ENCODE data around the gene PKP4. TPM values are rescaled to one million over a fixed set of nuclear protein-coding genes. Genes with fewer than 3 reads are reported as not detected.

Gene PKP4
- total RNA-seq: 10 to 100 TPM; 27.5 to 41.3 (median 32.3) TPM
- 10 to 100 TPM; 14.4 to 22.1 (median 16.6) TPM for polyA plus RNA-seq

- DNase-seq: peak; percentile 94
- TF ChIP-seq POLR2AphosphoS5 (IDR thresholded peaks at IDR 0.05) (peak; percentile 38 to 67 (median 52)), CTCF (IDR thresholded peaks at IDR 0.05) (peak in 3 of 4 experiments; percentile 16 to 57 (median 35)), POLR2A (IDR thresholded peaks at IDR 0.05) (no peak)
- WGBS, 2 donors: 0 to 1% methylated on average over 48 of the region's 48 CpGs
- intact Hi-C loops (cut with DNase I): loop anchor here (5.0 kb wide), 1 partner anchor 296 kb away; no protein-coding TSS in a partner anchor
- peak within 1 kb of the TSS; percentile 80 to 97 (median 96) for H3K27ac ChIP-seq
- H3K27me3 ChIP-seq: no peaks in the 10 kb centered on the region
- peaks cover 0 to 14% (median 9%) of the 10 kb centered on the region in 4 donors for H3K4me1 ChIP-seq
- H3K9me3 ChIP-seq: no peaks in the 10 kb centered on the region
- peak within 1 kb of the TSS; percentile 60 to 99 (median 79) for H3K4me3 ChIP-seq
- no peaks in the 10 kb centered on the region for H3K36me3 ChIP-seq
These were observed at the start of gene PKP4, which contains the start of gene CCDC148 for GRCh38 chr2:158456309-158457066. Gene PKP4, plus strand, starts transcription at chr2:158456952. Its CDS starts 76,233 bp downstream, at chr2:158533185. Gene CCDC148, minus strand, starts transcription at chr2:158456753. Its CDS starts 314 bp downstream, at chr2:158456439.

DNA sequence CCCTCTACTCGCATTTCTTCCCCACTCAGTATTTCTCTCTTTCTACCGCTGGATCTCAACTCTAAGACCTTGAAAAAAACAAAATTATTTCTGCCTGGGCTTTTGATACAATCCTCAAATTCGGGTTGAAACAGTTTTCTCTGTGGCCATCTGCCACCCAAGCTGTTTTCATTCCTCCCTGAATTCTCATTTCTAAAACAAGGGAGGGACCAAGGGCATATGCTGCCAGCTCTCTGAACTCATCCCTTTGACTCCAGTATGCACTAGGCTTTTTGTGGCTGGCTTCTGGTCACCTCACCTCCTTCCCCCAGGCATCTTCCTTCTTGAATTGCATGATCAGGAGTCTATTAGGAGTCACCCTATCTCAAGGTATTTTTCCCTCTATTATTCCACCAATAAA, 49.7 kb upstream of the PKP4 start:
- Histone ChIP-seq H3K36me3 (no peaks in the 10 kb centered on the region), H3K27me3 (no peaks in the 10 kb centered on the region), H3K4me3 (no peak overlapping the region), H3K27ac (no peak overlapping the region), H3K9me3 (peaks cover 0 to 2% (median 1%) of the 10 kb centered on the region in 4 donors), H3K4me1 (peaks cover 0 to 16% (median 9%) of the 10 kb centered on the region in 4 donors)
- TF ChIP-seq EP300 (IDR thresholded peaks at IDR 0.05) (no peak), POLR2A (IDR thresholded peaks at IDR 0.05) (no peak), POLR2AphosphoS5 (IDR thresholded peaks at IDR 0.05) (no peak), CTCF (IDR thresholded peaks at IDR 0.05) (no peak)
- intact Hi-C loops (cut with DNase I): no loop called here
- no peak for DNase-seq
- WGBS, 2 donors: 69 to 81% methylated on average over 3 of the region's 3 CpGs

DNA sequence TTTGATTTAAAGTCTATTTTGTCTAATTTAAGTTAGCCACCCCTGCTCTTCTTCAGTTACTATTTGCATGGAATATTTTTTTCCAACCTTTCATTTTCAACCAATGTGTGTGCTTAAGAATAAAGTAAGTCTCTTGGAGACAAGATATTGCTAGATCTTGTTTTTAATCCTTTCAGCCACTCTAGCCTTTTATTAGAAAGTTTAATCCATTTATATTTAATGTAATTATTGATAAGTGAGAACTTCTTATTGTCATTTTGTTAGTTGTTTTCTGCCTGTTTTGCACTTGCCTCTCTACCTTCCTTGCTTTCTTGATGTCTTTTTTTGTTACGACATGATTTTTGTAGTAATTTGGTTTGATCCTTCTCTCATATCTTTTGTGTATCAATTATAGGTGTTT, 46.6 kb upstream of the PKP4 start:
- Histone ChIP-seq H3K9me3 (peaks cover 0 to 2% (median 1%) of the 10 kb centered on the region in 4 donors), H3K27ac (no peak overlapping the region), H3K27me3 (no peaks in the 10 kb centered on the region), H3K36me3 (no peaks in the 10 kb centered on the region), H3K4me1 (peaks cover 0 to 8% (median 3%) of the 10 kb centered on the region in 4 donors), H3K4me3 (no peak overlapping the region)
- TF ChIP-seq CTCF (IDR thresholded peaks at IDR 0.05) (no peak), EP300 (IDR thresholded peaks at IDR 0.05) (no peak), POLR2AphosphoS5 (IDR thresholded peaks at IDR 0.05) (no peak), POLR2A (IDR thresholded peaks at IDR 0.05) (no peak)
- WGBS, 2 donors: 96 to 98% methylated on average over 1 of the region's 1 CpG
- intact Hi-C loops (cut with DNase I): no loop called here
- no peak for DNase-seq

- intact Hi-C loops (cut with DNase I): no loop called here
These were observed 45.0 kb upstream of the PKP4 start for GRCh38 chr2:158411748-158412147.

More at GRCh38 chr2:158411748-158412147, 45.0 kb upstream of the PKP4 start:
- no peak for TF ChIP-seq EP300 (IDR thresholded peaks at IDR 0.05)
- no peak for TF ChIP-seq POLR2A (IDR thresholded peaks at IDR 0.05)
- TF ChIP-seq CTCF (IDR thresholded peaks at IDR 0.05): no peak
- no peak for TF ChIP-seq POLR2AphosphoS5 (IDR thresholded peaks at IDR 0.05)
- H3K4me1 ChIP-seq: peaks cover 0 to 8% (median 3%) of the 10 kb centered on the region in 4 donors
- peak overlapping the region in 1 of 4 donors; percentile 51 for H3K27ac ChIP-seq
- DNase-seq: no peak
- H3K4me3 ChIP-seq: no peak overlapping the region
- H3K27me3 ChIP-seq: no peaks in the 10 kb centered on the region
- H3K36me3 ChIP-seq: no peaks in the 10 kb centered on the region
- H3K9me3 ChIP-seq: peaks cover 0 to 11% (median 4%) of the 10 kb centered on the region in 4 donors
